ENCODE results near the gene GLT1D1.

Gene GLT1D1

DNA sequence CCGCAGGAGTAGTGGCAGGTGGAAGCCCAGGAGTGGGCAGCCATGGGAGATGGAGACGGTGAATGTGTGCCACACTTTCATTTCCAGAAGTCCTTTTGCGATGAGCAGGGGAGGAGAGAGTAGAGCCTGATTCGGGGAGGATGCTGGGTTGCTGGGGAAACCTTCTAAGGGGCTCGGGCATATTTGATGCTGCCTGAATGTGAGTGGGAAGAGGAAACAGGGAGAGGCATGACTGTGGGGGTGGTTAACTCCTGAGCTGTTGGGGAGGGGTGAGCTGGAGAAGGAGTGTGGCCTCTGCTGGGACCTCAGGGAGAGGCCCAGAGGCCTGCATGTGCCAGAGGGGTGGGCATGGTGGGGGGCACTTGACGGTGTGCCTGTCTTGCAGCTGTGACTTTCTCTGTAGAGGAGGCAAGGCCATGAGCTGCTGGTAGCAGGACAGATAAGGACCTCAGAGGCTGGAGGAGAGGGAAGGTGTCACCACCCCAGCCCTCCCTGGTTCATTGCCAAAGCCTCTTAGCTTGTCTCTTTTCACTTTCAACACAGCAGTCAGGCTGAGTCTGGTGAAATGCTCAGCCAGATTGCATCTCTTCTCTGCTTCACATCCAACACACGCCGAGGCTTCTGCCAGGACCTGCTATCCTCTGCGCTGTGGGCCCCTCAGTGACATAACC, 11.4 kb downstream of the GLT1D1 start:
- ChIA-PET CTCF (no interaction called here), POLR2A (no interaction called here)
- DNase-seq (ENCODE audit: extremely low spot score), result no peak
- TF ChIP-seq BHLHE40 (IDR thresholded peaks at IDR 0.05; ENCODE audit: borderline replicate concordance) (no peak), SUZ12 (IDR thresholded peaks at IDR 0.05) (no peak), ELF4 (IDR thresholded peaks at IDR 0.05) (no peak), ZNF384 (IDR thresholded peaks at IDR 0.05) (no peak), FOXA1 (IDR thresholded peaks at IDR 0.05) (no peak), CTBP1 (IDR thresholded peaks at IDR 0.05; ENCODE audit: borderline replicate concordance) (no peak), SP1 (IDR thresholded peaks at IDR 0.05) (no peak), ARNT (IDR thresholded peaks at IDR 0.05) (no peak), NFRKB (IDR thresholded peaks at IDR 0.05) (no peak), LEF1 (IDR thresholded peaks at IDR 0.05; ENCODE audit: borderline replicate concordance) (no peak), HDGF (IDR thresholded peaks at IDR 0.05; ENCODE audit: borderline replicate concordance) (no peak), FOXK2 (IDR thresholded peaks at IDR 0.05) (no peak), TARDBP (IDR thresholded peaks at IDR 0.05) (no peak), FOXM1 (IDR thresholded peaks at IDR 0.05; ENCODE audit: borderline replicate concordance) (no peak), L3MBTL2 (conservative IDR thresholded peaks at IDR 0.05) (no peak)
- TF ChIP-seq, protein P1, sequence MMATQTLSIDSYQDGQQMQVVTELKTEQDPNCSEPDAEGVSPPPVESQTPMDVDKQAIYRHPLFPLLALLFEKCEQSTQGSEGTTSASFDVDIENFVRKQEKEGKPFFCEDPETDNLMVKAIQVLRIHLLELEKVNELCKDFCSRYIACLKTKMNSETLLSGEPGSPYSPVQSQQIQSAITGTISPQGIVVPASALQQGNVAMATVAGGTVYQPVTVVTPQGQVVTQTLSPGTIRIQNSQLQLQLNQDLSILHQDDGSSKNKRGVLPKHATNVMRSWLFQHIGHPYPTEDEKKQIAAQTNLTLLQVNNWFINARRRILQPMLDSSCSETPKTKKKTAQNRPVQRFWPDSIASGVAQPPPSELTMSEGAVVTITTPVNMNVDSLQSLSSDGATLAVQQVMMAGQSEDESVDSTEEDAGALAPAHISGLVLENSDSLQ (IDR thresholded peaks at IDR 0.05), result no peak

DNA sequence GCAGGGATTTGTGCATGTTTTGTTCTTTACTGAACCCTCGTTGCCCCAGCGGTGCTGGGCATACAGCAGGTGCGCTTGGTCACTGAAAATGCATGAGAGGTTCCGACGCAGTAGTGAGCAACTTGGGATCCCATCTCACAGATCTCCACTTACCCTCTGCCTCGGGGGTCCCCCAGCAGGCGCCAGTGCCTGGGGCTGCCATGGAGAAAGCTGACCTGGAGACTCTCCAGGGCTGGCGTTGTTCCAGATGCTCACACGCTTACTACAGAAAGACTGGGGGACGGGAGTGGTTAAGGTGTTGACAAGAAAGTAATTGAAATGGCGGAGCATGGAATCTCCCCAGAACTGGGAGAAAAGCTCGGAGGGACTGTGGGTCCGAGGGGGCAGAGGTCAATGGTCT, 14.2 kb downstream of the GLT1D1 start:
- ChIA-PET POLR2A (no interaction called here), CTCF (no interaction called here)
- no peak for TF ChIP-seq ARNT (IDR thresholded peaks at IDR 0.05)
- no peak for TF ChIP-seq L3MBTL2 (conservative IDR thresholded peaks at IDR 0.05)
- TF ChIP-seq SP1 (IDR thresholded peaks at IDR 0.05), result no peak
- no peak for TF ChIP-seq ZNF384 (IDR thresholded peaks at IDR 0.05)
- no peak for TF ChIP-seq NFRKB (IDR thresholded peaks at IDR 0.05)
- TF ChIP-seq CTBP1 (IDR thresholded peaks at IDR 0.05; ENCODE audit: borderline replicate concordance), result no peak
- no peak for TF ChIP-seq FOXK2 (IDR thresholded peaks at IDR 0.05)
- no peak for TF ChIP-seq FOXA1 (IDR thresholded peaks at IDR 0.05)
- TF ChIP-seq HDGF (IDR thresholded peaks at IDR 0.05; ENCODE audit: borderline replicate concordance), result no peak
- no peak for TF ChIP-seq TARDBP (IDR thresholded peaks at IDR 0.05)
- TF ChIP-seq BHLHE40 (IDR thresholded peaks at IDR 0.05; ENCODE audit: borderline replicate concordance), result no peak
- TF ChIP-seq FOXM1 (IDR thresholded peaks at IDR 0.05; ENCODE audit: borderline replicate concordance), result no peak
- TF ChIP-seq, protein P1 (IDR thresholded peaks at IDR 0.05), result no peak
- no peak for TF ChIP-seq LEF1 (IDR thresholded peaks at IDR 0.05; ENCODE audit: borderline replicate concordance)
- TF ChIP-seq SUZ12 (IDR thresholded peaks at IDR 0.05), result no peak
- no peak for TF ChIP-seq ELF4 (IDR thresholded peaks at IDR 0.05)
- no peak for DNase-seq (ENCODE audit: extremely low spot score)

DNA sequence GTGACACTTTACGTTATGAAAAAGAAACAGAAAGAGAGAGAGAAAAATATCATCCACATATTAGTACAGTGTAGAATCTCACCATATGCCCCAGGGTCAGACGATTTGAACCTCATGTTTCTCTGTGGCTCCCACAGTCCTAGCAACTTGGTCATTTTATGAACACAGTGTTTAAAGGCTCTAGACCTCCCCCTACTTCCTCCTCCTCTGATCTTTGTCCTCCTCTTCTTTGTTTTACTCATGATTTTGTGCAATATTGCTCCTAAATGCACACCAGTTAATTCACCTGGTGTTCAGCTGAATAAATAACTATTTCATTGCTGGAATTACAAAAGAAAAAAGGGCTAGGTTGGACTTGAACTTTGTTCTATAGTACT, 18.2 kb downstream of the GLT1D1 start:
- POLR2A ChIA-PET, result no interaction called here
- CTCF ChIA-PET, result no interaction called here
- TF ChIP-seq ELF4 (IDR thresholded peaks at IDR 0.05) (no peak), TARDBP (IDR thresholded peaks at IDR 0.05) (no peak), SUZ12 (IDR thresholded peaks at IDR 0.05) (no peak), LEF1 (IDR thresholded peaks at IDR 0.05; ENCODE audit: borderline replicate concordance) (no peak), SP1 (IDR thresholded peaks at IDR 0.05) (no peak), L3MBTL2 (conservative IDR thresholded peaks at IDR 0.05) (no peak), ARNT (IDR thresholded peaks at IDR 0.05) (no peak), ZNF384 (IDR thresholded peaks at IDR 0.05) (no peak), HDGF (IDR thresholded peaks at IDR 0.05; ENCODE audit: borderline replicate concordance) (no peak), CTBP1 (IDR thresholded peaks at IDR 0.05; ENCODE audit: borderline replicate concordance) (no peak), NFRKB (IDR thresholded peaks at IDR 0.05) (no peak), FOXM1 (IDR thresholded peaks at IDR 0.05; ENCODE audit: borderline replicate concordance) (no peak), FOXK2 (IDR thresholded peaks at IDR 0.05) (no peak)
- TF ChIP-seq, protein P1 (IDR thresholded peaks at IDR 0.05), result no peak
- DNase-seq (ENCODE audit: extremely low spot score), result no peak

DNA sequence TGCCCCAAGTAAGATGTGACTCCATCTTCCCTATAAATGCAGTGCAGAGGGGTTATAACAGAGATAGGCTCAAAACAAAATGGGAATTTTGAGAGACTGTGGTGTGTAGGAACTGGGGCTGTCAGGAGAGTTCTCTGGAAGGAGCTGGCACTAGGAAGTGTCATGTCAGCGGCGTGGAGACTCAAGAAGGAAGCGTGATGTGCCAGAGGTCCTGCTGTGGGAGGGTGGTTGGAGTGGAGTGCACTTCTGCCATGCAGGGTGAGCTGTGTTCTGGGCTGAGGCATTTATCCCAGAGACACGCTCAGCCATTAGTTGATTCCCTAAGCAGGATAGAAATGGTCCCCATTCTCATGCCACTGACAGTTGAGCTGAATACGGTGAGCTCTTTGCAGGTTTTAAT, 19.0 kb downstream of the GLT1D1 start:
- TF ChIP-seq HDGF (IDR thresholded peaks at IDR 0.05; ENCODE audit: borderline replicate concordance) (no peak), SP1 (IDR thresholded peaks at IDR 0.05) (no peak), ARNT (IDR thresholded peaks at IDR 0.05) (no peak), SUZ12 (IDR thresholded peaks at IDR 0.05) (no peak), L3MBTL2 (conservative IDR thresholded peaks at IDR 0.05) (no peak), FOXK2 (IDR thresholded peaks at IDR 0.05) (no peak), NFRKB (IDR thresholded peaks at IDR 0.05) (no peak), TARDBP (IDR thresholded peaks at IDR 0.05) (no peak), BHLHE40 (IDR thresholded peaks at IDR 0.05; ENCODE audit: borderline replicate concordance) (no peak), LEF1 (IDR thresholded peaks at IDR 0.05; ENCODE audit: borderline replicate concordance) (no peak), FOXM1 (IDR thresholded peaks at IDR 0.05; ENCODE audit: borderline replicate concordance) (no peak), FOXA1 (IDR thresholded peaks at IDR 0.05) (no peak)
- TF ChIP-seq, protein P1 (IDR thresholded peaks at IDR 0.05), result no peak
- DNase-seq (ENCODE audit: extremely low spot score), result no peak
- ChIA-PET POLR2A (no interaction called here), CTCF (no interaction called here)

DNA sequence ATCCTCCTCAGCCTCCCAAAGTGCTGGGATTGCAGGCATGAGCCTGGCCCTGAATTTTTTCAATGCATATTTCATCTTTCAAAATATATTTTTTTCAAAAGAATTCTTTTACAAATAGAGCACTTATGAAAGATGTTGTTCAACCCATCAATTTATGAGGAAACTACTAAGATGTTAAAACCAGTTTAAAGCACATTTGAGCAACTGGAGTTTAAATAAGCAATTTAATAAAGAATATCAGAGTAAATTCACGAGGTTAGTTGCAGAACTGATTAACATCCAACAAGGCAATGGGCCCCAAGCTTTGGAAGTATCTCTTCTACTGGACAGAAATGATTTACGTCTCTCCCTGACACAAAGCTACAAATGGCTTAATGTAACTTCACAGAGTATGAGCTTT, 23.3 kb downstream of the GLT1D1 start:
- TF ChIP-seq FOXA1 (IDR thresholded peaks at IDR 0.05) (no peak), NFRKB (IDR thresholded peaks at IDR 0.05) (no peak), HDGF (IDR thresholded peaks at IDR 0.05; ENCODE audit: borderline replicate concordance) (no peak), FOXK2 (IDR thresholded peaks at IDR 0.05) (no peak)
- CTCF ChIA-PET, result no interaction called here
- no peak for DNase-seq (ENCODE audit: extremely low spot score)
- POLR2A ChIA-PET, result no interaction called here
